Adrenal gland (tissue), 19 donors: ENCODE data around the gene TMIGD1. TPM values are rescaled to one million over a fixed set of nuclear protein-coding genes. Genes with fewer than 3 reads are reported as not detected.

Experiments used
- DNase-seq, 7 donors: peaks; one replicate each; pipeline ENCODE4 v3.0.0-alpha.2; 2019 to 2020
- H3K27ac ChIP-seq, 5 donors: fragments of 200-600 bp; sonication (generic) in 4 of 5; 1 replicate in 3 of 5; 2 replicates in 2 of 5; pipeline versions ENCODE4 v1.5.1 to v1.8.0; 2016 to 2020; ENCODE audit warnings: mild to moderate bottlenecking in 1 of 5
- H3K27me3 ChIP-seq: fragments of 200-600 bp; 2 replicates; pipeline ENCODE4 v1.8.0; 2021
- H3K36me3 ChIP-seq, 2 donors: fragments of 200-600 bp; replicated peaks in 1 of 2; 1 replicate in 1 of 2; 2 replicates in 1 of 2; pipeline versions ENCODE4 v1.5.1 to v1.8.0; 2018 to 2022
- H3K4me1 ChIP-seq, 2 donors: fragments of 200-600 bp; replicated peaks in 1 of 2; 1 replicate in 1 of 2; 2 replicates in 1 of 2; pipeline versions ENCODE4 v1.5.1 to v1.8.0; 2018 to 2021
- H3K4me3 ChIP-seq, 4 donors: fragments of 200-600 bp; sonication (generic) in 3 of 4; one replicate each; pipeline ENCODE4 v1.5.1; 2016 to 2018
- H3K9me3 ChIP-seq, 3 donors: fragments of 200-600 bp; sonication (generic) in 1 of 3; replicated peaks in 1 of 3; 1 replicate in 2 of 3; 2 replicates in 1 of 3; pipeline versions ENCODE4 v1.5.1 to v1.8.0; 2016 to 2021
- POLR2A ChIP-seq, 2 donors: fragments of 450-650 bp; IDR thresholded peaks; one replicate each; pipeline ENCODE4 v1.6.1; 2017; ENCODE audit warnings: antibody characterized with exemption in 2 of 2, mild to moderate bottlenecking in 2 of 2, moderate library complexity in 1 of 2
- WGBS, 4 donors: extraction: QIAGEN DNeasy Blood & Tissue Kit in 2 of 4; methylation state at CpG; one replicate each; pipeline versions ENCODE4 v1.1.5 to v1.1.7; 2013 to 2017; 5-methylcytosine and 5-hydroxymethylcytosine counted together
- intact Hi-C, 2 donors: fragments of 100-400 bp; cut with DNase I; formaldehyde crosslinking; loops; one replicate each; pipeline versions ENCODE4 v1.14.1 to v1.15.0; 2022 to 2023
- long read RNA-seq, 10 donors: library from polyadenylated mRNA in 3 of 10; unstranded in 2 of 10; stranded (forward) in 1 of 10; transcript quantifications; one replicate each; pipeline ENCODE4 v2.0.0 and lab custom pipeline, GENCODE V29; 2021 to 2026
- polyA plus RNA-seq, 3 donors: library from polyadenylated mRNA; stranded (reverse); fragments of 200-250 nt in 2 of 3; fragments of 350-450 nt in 1 of 3; fragmentation: Illumina TruSeq in 1 of 3; extraction: RNeasy Lipid Tissue Mini Kit (QIAGEN cat#74804) in 1 of 3; gene quantifications; one replicate each; pipeline ENCODE4 v1.2.3, GENCODE V29; 2013 to 2014
- total RNA-seq, 9 donors: library from RNA; depleted of rRNA in 4 of 9; stranded (reverse); fragments of >200 nt in 4 of 9; fragments of 120-200 nt in 1 of 9; fragmentation: NEBNext Ultra II Directional in 1 of 9; extraction: Animal tissue kit (Norgen Biotek cat#: 25700) in 1 of 9; gene quantifications; one replicate each; pipeline versions ENCODE4 v1.1.0 to v1.2.4, GENCODE V29; 2013 to 2023
- TF ChIP-seq, protein P1 (sequence below), 6 experiments: fragments of 450-650 bp in 4 of 6; fragments of 200-600 bp in 2 of 6; sonication (generic) in 1 of 6; IDR thresholded peaks; 1 replicate in 5 of 6; 2 replicates in 1 of 6; pipeline versions ENCODE4 v1.5.1 to v1.8.0; 2016 to 2021; ENCODE audit warnings: antibody characterized with exemption in 6 of 6, mild to moderate bottlenecking in 2 of 6, moderate library complexity in 1 of 6
- donor health status: healthy with polysubstance abuse.
- donor health status: Bipolar disorder and iron deficiency.
- donor health status: DM: yes; HTN: yes; CAD: no.
- donor health status: DM: no; HTN: no; CAD: no.
- donor health status: DM: no; HTN: no; CAD: no.
- donor health status: DM: yes; HTN: yes; CAD: no.

Gene TMIGD1, protein sequence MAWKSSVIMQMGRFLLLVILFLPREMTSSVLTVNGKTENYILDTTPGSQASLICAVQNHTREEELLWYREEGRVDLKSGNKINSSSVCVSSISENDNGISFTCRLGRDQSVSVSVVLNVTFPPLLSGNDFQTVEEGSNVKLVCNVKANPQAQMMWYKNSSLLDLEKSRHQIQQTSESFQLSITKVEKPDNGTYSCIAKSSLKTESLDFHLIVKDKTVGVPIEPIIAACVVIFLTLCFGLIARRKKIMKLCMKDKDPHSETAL
- total RNA-seq (not detected), polyA plus RNA-seq (not detected)
- long read RNA-seq, donor 1, result 0 reads
- long read RNA-seq, donor 2, result 0 reads
- long read RNA-seq, donor 3, result 0 reads
- long read RNA-seq, donor 4, result 0 reads
- long read RNA-seq, donor 5, result 0 reads
- long read RNA-seq, donor 6, result 0 reads
- long read RNA-seq, donor 7, result 0 reads
- long read RNA-seq, donor 8, result 0 reads
- long read RNA-seq, donor 9, result 0 reads
- long read RNA-seq, donor 10, result 0 reads

DNA sequence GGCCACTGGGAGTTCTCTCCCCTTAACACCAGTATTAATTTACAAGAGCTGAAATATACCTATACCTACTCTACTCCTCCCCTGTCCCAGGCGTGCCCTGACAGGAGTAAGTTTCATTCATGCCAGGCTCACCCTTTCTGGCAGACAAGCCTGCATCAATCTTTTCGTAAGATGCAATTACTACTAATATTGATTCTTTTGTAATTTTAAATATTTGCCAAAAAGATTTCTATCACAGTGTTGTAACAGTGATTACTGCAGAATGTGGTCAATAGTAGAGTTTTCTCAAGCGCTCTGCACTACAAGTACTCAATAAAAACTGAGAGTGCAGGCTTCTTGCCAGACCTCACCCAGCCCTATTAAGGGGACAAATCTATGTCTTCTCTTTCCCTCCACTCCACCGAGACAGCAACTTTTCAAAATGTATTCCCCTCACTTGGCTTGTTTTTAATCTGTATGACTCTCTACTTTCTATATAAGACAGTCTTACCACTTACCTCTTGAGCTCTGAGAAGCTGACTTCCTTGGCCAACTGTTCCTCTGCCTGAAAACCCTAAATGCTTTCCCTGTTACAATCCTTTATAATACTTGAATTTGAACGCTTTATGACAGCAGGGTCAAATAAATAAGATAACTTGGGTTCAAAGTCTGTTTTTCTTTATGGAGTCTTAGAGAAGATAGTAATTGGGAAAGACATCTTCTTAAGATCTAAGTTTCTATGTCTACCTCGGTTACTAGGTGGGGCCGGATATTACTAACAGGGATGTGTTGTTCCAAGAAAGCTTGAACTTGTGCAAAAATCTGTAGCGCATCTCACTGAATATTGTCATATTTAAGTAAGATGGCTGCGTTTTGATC lies at the start of gene TMIGD1:
TMIGD1 (minus strand) TSS at position 555 of the 858 bp plus-strand sequence. CDS start 1,924 bp downstream, outside the sequence.
- Histone ChIP-seq H3K4me1 (no peaks in the 10 kb centered on the region), H3K9me3 (no peaks in the 10 kb centered on the region), H3K27me3 (no peaks in the 10 kb centered on the region), H3K27ac (no peak within 1 kb of the TSS), H3K36me3 (no peaks in the 10 kb centered on the region), H3K4me3 (no peak within 1 kb of the TSS)
- intact Hi-C loops, result loop anchor here in 1 of 2 donors (10.0 kb wide), 1 partner anchor 229 kb away; no protein-coding TSS in a partner anchor
- 83 to 89% (median 86%) methylated on average over 9 of the region's 9 CpGs for WGBS, 4 donors
- no peak for DNase-seq
- TF ChIP-seq POLR2A (IDR thresholded peaks at IDR 0.05), result no peak
- TF ChIP-seq, protein P1, sequence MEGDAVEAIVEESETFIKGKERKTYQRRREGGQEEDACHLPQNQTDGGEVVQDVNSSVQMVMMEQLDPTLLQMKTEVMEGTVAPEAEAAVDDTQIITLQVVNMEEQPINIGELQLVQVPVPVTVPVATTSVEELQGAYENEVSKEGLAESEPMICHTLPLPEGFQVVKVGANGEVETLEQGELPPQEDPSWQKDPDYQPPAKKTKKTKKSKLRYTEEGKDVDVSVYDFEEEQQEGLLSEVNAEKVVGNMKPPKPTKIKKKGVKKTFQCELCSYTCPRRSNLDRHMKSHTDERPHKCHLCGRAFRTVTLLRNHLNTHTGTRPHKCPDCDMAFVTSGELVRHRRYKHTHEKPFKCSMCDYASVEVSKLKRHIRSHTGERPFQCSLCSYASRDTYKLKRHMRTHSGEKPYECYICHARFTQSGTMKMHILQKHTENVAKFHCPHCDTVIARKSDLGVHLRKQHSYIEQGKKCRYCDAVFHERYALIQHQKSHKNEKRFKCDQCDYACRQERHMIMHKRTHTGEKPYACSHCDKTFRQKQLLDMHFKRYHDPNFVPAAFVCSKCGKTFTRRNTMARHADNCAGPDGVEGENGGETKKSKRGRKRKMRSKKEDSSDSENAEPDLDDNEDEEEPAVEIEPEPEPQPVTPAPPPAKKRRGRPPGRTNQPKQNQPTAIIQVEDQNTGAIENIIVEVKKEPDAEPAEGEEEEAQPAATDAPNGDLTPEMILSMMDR (IDR thresholded peaks at IDR 0.05), result no peak

DNA sequence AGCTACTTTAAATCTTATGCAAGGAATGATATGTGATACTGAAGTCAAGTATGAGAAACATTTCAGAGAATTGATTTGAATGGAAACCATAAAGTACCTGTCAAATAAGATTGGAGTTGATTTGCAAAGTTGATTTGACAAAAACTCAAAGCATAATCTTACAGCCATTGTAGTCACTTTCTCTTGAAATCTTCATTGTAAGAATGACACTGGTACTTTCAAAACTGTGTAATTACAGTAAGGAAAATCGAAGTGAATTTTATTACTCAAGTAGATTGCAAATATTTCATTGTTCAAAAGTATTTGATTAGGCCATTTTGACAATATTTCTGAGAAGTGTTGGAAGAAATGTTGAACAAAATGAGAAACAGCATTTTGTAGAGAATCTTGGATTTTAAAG lies 48.5 kb upstream of the TMIGD1 start:
- H3K9me3 ChIP-seq, result no peaks in the 10 kb centered on the region
- no peak for DNase-seq
- peaks cover 13 to 40% of the 10 kb centered on the region in 2 donors for H3K4me1 ChIP-seq
- no peaks in the 10 kb centered on the region for H3K27me3 ChIP-seq
- intact Hi-C loops, result no loop called here
- H3K36me3 ChIP-seq, result peaks cover 0 to 12% of the 10 kb centered on the region in 2 donors
- WGBS, 4 donors, result 81 to 93% (median 88%) methylated on average over 1 of the region's 1 CpG
- no peak overlapping the region for H3K27ac ChIP-seq
- no peak overlapping the region for H3K4me3 ChIP-seq
- no peak for TF ChIP-seq POLR2A (IDR thresholded peaks at IDR 0.05)
- TF ChIP-seq, protein P1 (IDR thresholded peaks at IDR 0.05), result no peak

DNA sequence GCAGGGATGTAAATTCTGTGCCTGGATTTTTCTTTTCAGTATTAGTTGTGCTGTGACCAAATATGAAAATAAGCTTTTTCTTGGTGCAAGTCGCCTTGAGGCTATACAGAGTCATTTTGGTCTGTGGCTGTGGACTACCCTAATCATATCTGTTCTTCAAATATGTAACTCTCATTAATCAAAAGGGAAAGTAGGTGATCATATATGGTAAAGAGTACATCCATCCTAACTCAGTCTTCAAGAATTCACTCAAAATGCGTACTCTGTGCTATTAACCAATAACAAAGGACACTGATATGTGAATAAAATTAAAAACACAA lies 47.4 kb upstream of the TMIGD1 start:
- H3K4me1 ChIP-seq, result peaks cover 13 to 40% of the 10 kb centered on the region in 2 donors
- TF ChIP-seq, protein P1 (IDR thresholded peaks at IDR 0.05), result no peak
- TF ChIP-seq POLR2A (IDR thresholded peaks at IDR 0.05), result no peak
- WGBS, 4 donors, result 88 to 94% (median 90%) methylated on average over 2 of the region's 2 CpGs

More for the DNA sequence above, 47.4 kb upstream of the TMIGD1 start:
- intact Hi-C loops, result no loop called here
- Histone ChIP-seq H3K27me3 (no peaks in the 10 kb centered on the region), H3K27ac (no peak overlapping the region), H3K9me3 (no peaks in the 10 kb centered on the region), H3K4me3 (no peak overlapping the region), H3K36me3 (peaks cover 0 to 7% of the 10 kb centered on the region in 2 donors)
- DNase-seq, result no peak
